Uterus (tissue), 2 donors: ENCODE data around the gene MAP3K20.

ENCODE experiments used
- POLR2A ChIP-seq, 2 donors: fragments of 450-650 bp; IDR thresholded peaks; one replicate each; pipeline ENCODE4 v1.6.1; 2016; ENCODE audit warnings: antibody characterized with exemption in 2 of 2, mild to moderate bottlenecking in 1 of 2, moderate library complexity in 1 of 2
- TF ChIP-seq, protein P1 (sequence below), 4 experiments: fragments of 200-600 bp in 2 of 4; fragments of 450-650 bp in 2 of 4; sonication (generic) in 2 of 4; IDR thresholded peaks; one replicate each; pipeline ENCODE4 v1.5.1; 2016 to 2019; ENCODE audit warnings: antibody characterized with exemption in 4 of 4, mild to moderate bottlenecking in 2 of 4, moderate library complexity in 1 of 4

DNA sequence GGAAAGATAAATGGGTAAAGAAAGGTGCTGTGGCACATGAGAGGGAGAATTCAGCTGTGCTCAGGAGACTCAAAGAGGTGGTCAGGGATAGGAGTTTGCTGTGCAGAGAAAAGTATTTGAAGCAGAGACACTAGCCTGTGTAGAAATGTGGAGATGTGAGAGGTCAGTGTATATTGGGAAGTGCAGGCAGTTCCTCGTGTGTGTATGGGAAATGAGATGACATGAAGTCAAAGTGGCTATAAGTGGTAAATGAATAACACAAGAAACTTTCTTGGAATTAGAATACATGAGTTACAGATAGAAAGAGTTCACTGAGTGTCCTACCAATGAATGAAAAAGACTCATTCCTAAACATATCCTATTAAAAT, 11.6 kb downstream of the MAP3K20 start:
- TF ChIP-seq, protein P1, sequence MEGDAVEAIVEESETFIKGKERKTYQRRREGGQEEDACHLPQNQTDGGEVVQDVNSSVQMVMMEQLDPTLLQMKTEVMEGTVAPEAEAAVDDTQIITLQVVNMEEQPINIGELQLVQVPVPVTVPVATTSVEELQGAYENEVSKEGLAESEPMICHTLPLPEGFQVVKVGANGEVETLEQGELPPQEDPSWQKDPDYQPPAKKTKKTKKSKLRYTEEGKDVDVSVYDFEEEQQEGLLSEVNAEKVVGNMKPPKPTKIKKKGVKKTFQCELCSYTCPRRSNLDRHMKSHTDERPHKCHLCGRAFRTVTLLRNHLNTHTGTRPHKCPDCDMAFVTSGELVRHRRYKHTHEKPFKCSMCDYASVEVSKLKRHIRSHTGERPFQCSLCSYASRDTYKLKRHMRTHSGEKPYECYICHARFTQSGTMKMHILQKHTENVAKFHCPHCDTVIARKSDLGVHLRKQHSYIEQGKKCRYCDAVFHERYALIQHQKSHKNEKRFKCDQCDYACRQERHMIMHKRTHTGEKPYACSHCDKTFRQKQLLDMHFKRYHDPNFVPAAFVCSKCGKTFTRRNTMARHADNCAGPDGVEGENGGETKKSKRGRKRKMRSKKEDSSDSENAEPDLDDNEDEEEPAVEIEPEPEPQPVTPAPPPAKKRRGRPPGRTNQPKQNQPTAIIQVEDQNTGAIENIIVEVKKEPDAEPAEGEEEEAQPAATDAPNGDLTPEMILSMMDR (IDR thresholded peaks at IDR 0.05) = no peak
- TF ChIP-seq POLR2A (IDR thresholded peaks at IDR 0.05) = no peak
